NK-92 (cell line): Measurements from ENCODE around the gene RPP30.
"Not testable (repeated sequence)": the region's sequence is repeated elsewhere in the genome, so short reads cannot be mapped to it uniquely, and the experiment has no call there.

Experiments used
- DNase-seq: peaks from one replicate; lab custom pipeline; 2025; ENCODE audit not compliant: unreplicated experiment; lab: John Stamatoyannopoulos, UW

RPP30 gene

GRCh38 chr10:90939116-90939515 is 67.3 kb downstream of the RPP30 start:
- DNase-seq = no peak

GRCh38 chr10:90939648-90940047 is 67.9 kb downstream of the RPP30 start:
- no peak for DNase-seq

- not testable (repeated sequence) for DNase-seq
Measured at GRCh38 chr10:90942980-90943379, 71.2 kb downstream of the RPP30 start.

GRCh38 chr10:90944749-90945148 is 73.0 kb downstream of the RPP30 start:
- no peak for DNase-seq

- DNase-seq = no peak
Measured at GRCh38 chr10:90945491-90946070, 73.8 kb downstream of the RPP30 start.

GRCh38 chr10:90947030-90947960 is 75.5 kb downstream of the RPP30 start:
- DNase-seq = no peak
